Cerebellar nuclear complex (tissue), 1 donor: ENCODE results near the gene GNPNAT1.
"Not testable (repeated sequence)": the region's sequence is repeated elsewhere in the genome, so short reads cannot be mapped to it uniquely, and the experiment has no call there.

Experiments used
- DNase-seq, 2 experiments: peaks; one replicate each; lab custom pipeline; 2025; lab: John Stamatoyannopoulos, UW

Gene GNPNAT1

DNA sequence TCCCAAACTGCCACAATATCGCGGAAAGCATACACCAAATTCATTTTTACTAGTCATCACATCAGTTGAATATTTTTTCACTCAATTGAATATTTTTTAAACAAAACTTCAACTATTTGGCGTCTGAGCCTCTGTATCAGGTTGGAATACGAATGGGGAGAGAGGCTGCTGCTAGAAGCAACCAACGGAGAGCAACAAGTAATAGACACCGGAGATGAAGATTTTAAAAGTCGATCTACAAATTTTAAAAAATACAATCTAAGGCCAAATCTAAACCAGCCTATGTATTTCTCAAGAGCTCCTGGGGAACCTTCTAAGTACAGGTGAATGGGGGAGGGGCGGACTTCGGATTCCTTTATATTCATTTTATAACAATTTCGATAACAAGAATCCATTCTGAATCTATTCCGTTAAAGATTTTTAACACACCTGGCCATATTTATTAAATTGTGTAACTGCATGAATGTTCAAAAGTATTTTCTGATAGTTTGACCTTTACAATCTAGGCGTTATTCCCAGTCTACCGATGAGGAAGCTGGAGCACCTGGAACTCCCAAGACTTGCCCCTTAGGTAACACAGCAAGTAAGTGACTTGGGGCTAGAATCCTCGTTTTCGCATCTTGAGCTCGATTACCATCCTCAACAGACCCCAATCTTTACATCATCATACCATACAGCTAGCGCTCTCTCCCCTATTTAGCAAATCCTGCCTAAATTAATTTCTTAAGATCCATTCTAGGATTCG, 1.2 kb downstream of the GNPNAT1 start:
- DNase-seq: no peak

GRCh38 chr14:52789118-52789517, 2.3 kb downstream of the GNPNAT1 start:
- no peak for DNase-seq

DNA sequence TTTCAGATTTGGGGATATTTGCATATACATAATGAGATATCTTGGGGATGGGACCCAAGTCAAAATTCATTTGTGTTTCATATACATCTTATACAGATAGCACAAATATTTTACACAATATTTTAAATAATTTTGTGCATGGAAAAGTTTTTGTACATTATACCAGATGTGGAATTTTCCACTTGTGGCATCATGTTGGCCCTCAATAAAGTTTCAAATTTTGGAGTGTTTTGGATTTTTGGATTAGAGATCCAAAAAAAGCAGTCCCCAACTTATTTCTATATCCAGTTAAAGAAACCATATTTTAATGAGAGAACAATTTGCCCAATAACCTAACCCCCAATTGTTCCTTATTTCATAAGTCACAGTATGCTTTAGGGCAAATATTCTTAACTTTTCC, 4.5 kb downstream of the GNPNAT1 start:
- no peak for DNase-seq

- DNase-seq: no peak
Measured at GRCh38 chr14:52783206-52783605, 8.2 kb downstream of the GNPNAT1 start.

- DNase-seq: no peak
Measured at GRCh38 chr14:52781629-52782028, 9.8 kb downstream of the GNPNAT1 start.

GRCh38 chr14:52780893-52781292, 10.5 kb downstream of the GNPNAT1 start:
- DNase-seq: no peak

- no peak for DNase-seq
Measured at GRCh38 chr14:52778702-52779101, 12.7 kb downstream of the GNPNAT1 start.

- no peak for DNase-seq
Measured at GRCh38 chr14:52776816-52777215, 14.6 kb downstream of the GNPNAT1 start.

- no peak for DNase-seq
Measured at GRCh38 chr14:52769887-52770286, 21.5 kb downstream of the GNPNAT1 start.

- DNase-seq: no peak
Measured at GRCh38 chr14:52767058-52767833, 24.2 kb downstream of the GNPNAT1 start.

DNA sequence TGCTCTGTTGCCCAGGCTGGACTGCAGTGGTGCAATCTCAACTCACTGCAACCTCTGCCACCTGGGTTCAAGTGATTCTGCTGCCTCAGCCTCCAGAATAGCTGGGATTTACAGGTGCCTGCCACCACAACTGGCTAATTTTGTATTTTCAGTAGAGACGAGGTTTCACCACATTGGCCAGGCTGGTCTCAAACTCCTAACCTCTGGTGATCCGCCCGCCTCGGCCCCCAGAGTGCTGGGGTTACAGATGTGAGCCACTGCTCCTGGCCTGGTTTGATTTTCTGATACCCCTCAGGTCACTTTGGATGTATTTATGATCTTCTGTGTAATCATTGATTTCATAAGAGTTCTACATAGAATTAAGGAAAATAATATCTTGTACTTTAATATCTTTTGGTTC, 28.5 kb downstream of the GNPNAT1 start:
- not testable (repeated sequence) for DNase-seq

DNA sequence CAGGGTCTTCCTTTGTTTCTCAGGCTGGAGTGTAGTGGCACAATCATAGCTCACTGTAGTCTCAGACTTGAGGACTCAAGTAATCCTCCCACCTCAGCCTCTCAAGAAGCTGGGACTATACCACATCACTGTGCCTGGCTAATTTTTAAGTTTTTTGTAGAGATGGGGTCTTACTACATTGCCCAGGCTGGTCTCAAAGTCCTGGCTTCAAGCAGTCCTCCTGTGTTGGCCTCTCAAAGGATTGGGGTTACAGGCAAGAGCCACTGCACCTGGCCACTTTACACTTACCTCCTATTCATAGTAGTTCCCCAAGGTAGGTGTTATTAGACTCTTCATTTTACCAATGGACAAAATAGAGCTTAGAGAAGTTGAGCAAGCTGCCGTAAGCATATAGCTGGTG, 32.3 kb downstream of the GNPNAT1 start:
- DNase-seq: no peak

- no peak for DNase-seq
Measured at GRCh38 chr14:52755607-52756316, 35.6 kb downstream of the GNPNAT1 start.

GRCh38 chr14:52748647-52749292, 42.6 kb downstream of the GNPNAT1 start:
- DNase-seq: no peak

- DNase-seq: no peak
Measured at GRCh38 chr14:52741865-52742264, 49.5 kb downstream of the GNPNAT1 start.

- no peak for DNase-seq
Measured at GRCh38 chr14:52740751-52741150, 50.7 kb downstream of the GNPNAT1 start.

DNA sequence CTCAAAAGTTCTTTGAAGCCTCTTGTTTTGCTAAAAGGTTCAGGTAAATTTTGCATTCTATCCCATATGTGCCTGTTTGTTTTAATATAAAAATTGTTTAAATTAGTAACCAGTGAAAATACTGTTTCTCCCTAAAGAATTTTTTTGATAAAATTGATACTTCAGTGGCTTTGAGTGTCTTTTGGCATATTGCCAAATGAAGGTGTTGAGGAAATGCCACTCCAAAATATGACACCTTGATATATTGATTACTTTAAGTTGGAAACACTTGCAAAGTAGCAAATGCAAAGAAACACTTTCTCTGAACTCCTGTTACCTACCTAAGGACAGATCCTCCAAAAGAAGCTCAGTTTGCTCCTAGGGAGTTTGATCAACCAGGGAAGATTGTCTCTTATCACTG, 53.0 kb downstream of the GNPNAT1 start:
- DNase-seq: no peak

GRCh38 chr14:52735921-52736489, 55.4 kb downstream of the GNPNAT1 start:
- no peak for DNase-seq

DNA sequence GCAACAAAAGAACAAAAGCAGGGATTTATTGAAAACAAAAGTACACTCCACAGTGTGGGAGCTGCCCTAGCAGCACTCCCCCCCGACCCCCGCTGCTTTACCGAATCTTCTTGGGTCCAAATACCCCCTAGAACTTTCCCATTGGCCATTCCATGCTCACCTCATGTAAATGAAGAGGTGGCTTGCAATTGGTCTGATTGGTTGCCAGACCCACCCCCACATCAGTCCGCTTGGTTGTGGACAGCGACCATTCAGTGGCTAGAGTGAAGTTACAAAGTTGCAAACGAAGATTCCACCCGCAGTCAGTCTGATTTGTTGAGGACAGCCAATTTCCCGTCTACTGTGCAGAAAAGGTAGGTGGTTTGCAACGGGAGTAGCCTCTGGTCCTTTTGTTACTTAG, 57.6 kb downstream of the GNPNAT1 start:
- no peak for DNase-seq

- no peak for DNase-seq
Measured at GRCh38 chr14:52730709-52731111, 60.7 kb downstream of the GNPNAT1 start.

- peak; percentile 60 to 86 for DNase-seq
Measured at GRCh38 chr14:52729925-52730708, 61.3 kb downstream of the GNPNAT1 start, which contains the start of gene STYX. TSS of gene STYX (plus strand) at chr14:52730166. CDS start at chr14:52730475, 309 bp downstream.
